ENCODE data around the gene STOML1. TPM values are rescaled to one million over a fixed set of nuclear protein-coding genes. Genes with fewer than 3 reads are reported as not detected.
A peak's percentile ranks its signal among the peaks of the same experiment; 100 is the strongest.

STOML1 gene
- total RNA-seq, 4 donors from 2014 or later = 0.75 to 14.6 (median 4.5) TPM

- Histone ChIP-seq H3K27me3 (no peaks in the 10 kb centered on the region), H3K4me1 (peaks cover 8 to 19% (median 10%) of the 10 kb centered on the region in 4 donors), H3K4me3 (no peak overlapping the region), H3K9me3 (no peaks in the 10 kb centered on the region), H3K36me3 (no peaks in the 10 kb centered on the region), H3K27ac (peak overlapping the region; percentile 82 to 95 (median 89))
- DNase-seq = no peak
- in situ Hi-C loops (cut with MboI; ENCODE audit: low pct_ligation_motif_present in 1 of 4, low pct_unique_long_range_greater_than_20kb in 1 of 4, low sequenced_read_pairs in 3 of 4) (loop anchor here in 1 of 4 donors (25.0 kb wide), 1 partner anchor 361 kb away; no protein-coding TSS in a partner anchor), intact Hi-C loops (cut with DNase I; ENCODE audit: low total_unique reads) (loop anchor here (2.0 kb wide), 1 partner anchor 13 kb away; no protein-coding TSS in a partner anchor)
- 72 to 73% methylated on average over 12 to 13 of the region's 13 CpGs for WGBS, 2 donors (ENCODE audit: low coverage in 1 of 2)
- TF ChIP-seq POLR2AphosphoS5 (IDR thresholded peaks at IDR 0.05) (no peak), EP300 (IDR thresholded peaks at IDR 0.05; ENCODE audit: low read depth) (no peak), POLR2A (IDR thresholded peaks at IDR 0.05) (no peak)
- TF ChIP-seq, protein P1, sequence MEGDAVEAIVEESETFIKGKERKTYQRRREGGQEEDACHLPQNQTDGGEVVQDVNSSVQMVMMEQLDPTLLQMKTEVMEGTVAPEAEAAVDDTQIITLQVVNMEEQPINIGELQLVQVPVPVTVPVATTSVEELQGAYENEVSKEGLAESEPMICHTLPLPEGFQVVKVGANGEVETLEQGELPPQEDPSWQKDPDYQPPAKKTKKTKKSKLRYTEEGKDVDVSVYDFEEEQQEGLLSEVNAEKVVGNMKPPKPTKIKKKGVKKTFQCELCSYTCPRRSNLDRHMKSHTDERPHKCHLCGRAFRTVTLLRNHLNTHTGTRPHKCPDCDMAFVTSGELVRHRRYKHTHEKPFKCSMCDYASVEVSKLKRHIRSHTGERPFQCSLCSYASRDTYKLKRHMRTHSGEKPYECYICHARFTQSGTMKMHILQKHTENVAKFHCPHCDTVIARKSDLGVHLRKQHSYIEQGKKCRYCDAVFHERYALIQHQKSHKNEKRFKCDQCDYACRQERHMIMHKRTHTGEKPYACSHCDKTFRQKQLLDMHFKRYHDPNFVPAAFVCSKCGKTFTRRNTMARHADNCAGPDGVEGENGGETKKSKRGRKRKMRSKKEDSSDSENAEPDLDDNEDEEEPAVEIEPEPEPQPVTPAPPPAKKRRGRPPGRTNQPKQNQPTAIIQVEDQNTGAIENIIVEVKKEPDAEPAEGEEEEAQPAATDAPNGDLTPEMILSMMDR (IDR thresholded peaks at IDR 0.05) = no peak
Measured at GRCh38 chr15:73951601-73952000, 40.5 kb downstream of the STOML1 start.

DNA sequence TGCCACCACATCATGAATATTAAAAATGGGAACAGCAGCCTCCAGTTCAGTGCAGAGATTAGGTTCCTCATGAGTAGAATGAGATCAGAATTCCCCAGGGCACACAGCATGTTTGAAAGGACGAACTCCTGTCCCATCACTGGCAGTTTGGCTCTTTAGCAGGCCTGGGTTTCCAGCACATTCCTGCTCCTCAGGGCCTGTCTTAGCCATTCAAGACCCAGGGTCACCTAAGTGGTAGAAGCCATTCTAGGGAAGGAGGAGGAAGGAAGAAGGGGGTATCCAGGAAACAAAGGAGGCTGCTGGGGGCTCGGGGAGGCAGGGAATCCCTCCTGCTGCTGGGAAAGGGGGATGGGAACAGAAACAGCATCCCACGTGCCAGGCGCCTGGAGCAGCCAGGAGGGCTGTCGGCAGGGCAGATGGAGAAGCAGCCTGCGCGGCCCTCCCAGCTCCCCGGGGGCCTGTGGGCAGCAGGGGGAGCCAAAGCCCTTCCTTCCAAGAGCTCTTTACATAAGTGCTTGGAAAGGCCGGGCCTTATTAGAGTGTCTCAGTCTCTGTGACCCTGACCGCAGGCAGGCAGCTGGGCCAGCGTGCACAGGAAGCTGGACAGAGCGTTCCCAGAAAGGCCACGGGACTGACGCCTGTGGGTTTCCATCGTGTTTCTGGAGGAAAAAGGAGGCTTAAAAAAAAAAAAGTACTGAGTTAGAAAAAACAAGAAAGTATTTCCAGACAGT is 41.1 kb downstream of the STOML1 start:
- intact Hi-C loops (cut with DNase I; ENCODE audit: low total_unique reads) (loop anchor here (2.0 kb wide), 1 partner anchor 14 kb away; no protein-coding TSS in a partner anchor), in situ Hi-C loops (cut with MboI; ENCODE audit: low pct_ligation_motif_present in 1 of 4, low pct_unique_long_range_greater_than_20kb in 1 of 4, low sequenced_read_pairs in 3 of 4) (loop anchor here in 1 of 4 donors (25.0 kb wide), 1 partner anchor 361 kb away; no protein-coding TSS in a partner anchor)
- Histone ChIP-seq H3K27me3 (no peaks in the 10 kb centered on the region), H3K4me3 (no peak overlapping the region), H3K9me3 (no peaks in the 10 kb centered on the region), H3K4me1 (peaks cover 8 to 19% (median 10%) of the 10 kb centered on the region in 4 donors), H3K36me3 (no peaks in the 10 kb centered on the region), H3K27ac (peak overlapping the region; percentile 82 to 95 (median 89))
- 24 to 31% methylated on average over 2 to 15 of the region's 15 CpGs for WGBS, 2 donors (ENCODE audit: low coverage in 1 of 2)
- DNase-seq = peak; percentile 85
- TF ChIP-seq POLR2AphosphoS5 (IDR thresholded peaks at IDR 0.05) (peak; percentile 53 to 61 (median 55)), POLR2A (IDR thresholded peaks at IDR 0.05) (no peak), EP300 (IDR thresholded peaks at IDR 0.05; ENCODE audit: low read depth) (no peak)
- TF ChIP-seq, protein P1 (IDR thresholded peaks at IDR 0.05) = peak; percentile 48 to 63 (median 59)

DNA sequence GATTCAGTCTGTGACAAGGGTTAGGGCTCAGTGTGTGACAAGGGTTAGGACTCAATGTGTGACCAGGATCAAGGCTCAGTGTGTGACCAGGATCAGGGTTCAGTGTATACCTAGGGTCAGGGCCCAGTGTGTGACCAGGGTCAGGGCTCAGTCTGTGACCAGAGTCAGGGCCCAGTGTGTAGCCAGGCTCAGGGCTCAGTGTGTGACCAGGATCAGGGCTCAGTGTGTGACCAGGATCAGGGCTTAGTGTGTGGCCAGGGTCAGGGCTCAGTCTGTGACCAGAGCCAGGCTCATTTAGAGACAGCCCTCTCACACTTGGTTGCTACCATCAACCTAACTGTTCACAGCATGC is 41.6 kb downstream of the STOML1 start:
- intact Hi-C loops (cut with DNase I; ENCODE audit: low total_unique reads) = loop anchor here (2.0 kb wide), 1 partner anchor 14 kb away; no protein-coding TSS in a partner anchor
- in situ Hi-C loops (cut with MboI; ENCODE audit: low pct_ligation_motif_present in 1 of 4, low pct_unique_long_range_greater_than_20kb in 1 of 4, low sequenced_read_pairs in 3 of 4) = loop anchor here in 1 of 4 donors (25.0 kb wide), 1 partner anchor 362 kb away; no protein-coding TSS in a partner anchor

DNA sequence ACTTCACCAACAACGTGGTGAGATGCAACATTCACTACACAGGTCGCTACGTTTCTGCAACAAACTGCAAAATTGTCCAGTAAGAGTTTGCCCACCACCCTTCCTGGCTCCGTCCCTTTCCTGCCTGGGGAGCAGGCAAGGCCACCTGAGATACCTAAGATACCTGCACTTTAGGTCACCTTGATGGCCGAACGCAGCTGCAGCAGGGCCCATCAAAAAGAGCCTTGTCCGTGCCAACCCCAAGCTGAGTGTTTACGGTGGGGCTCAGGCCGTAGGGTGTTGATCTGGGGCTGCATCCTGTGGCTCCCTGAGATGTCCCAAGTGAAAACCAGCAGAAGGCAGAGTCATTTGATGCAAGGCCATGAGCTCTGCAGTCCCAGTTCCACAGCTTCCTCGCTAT is 42.6 kb downstream of the STOML1 start:
- Histone ChIP-seq H3K4me3 (no peak overlapping the region), H3K27me3 (no peaks in the 10 kb centered on the region), H3K36me3 (no peaks in the 10 kb centered on the region), H3K9me3 (no peaks in the 10 kb centered on the region), H3K27ac (no peak overlapping the region), H3K4me1 (peaks cover 8 to 19% (median 10%) of the 10 kb centered on the region in 4 donors)
- no peak for TF ChIP-seq POLR2AphosphoS5 (IDR thresholded peaks at IDR 0.05)
- TF ChIP-seq, protein P1 (IDR thresholded peaks at IDR 0.05) = no peak
- TF ChIP-seq POLR2A (IDR thresholded peaks at IDR 0.05) = no peak
- no peak for TF ChIP-seq EP300 (IDR thresholded peaks at IDR 0.05; ENCODE audit: low read depth)
- intact Hi-C loops (cut with DNase I; ENCODE audit: low total_unique reads) = no loop called here
- no peak for DNase-seq
- in situ Hi-C loops (cut with MboI; ENCODE audit: low pct_ligation_motif_present in 1 of 4, low pct_unique_long_range_greater_than_20kb in 1 of 4, low sequenced_read_pairs in 3 of 4) = loop anchor here in 1 of 4 donors (25.0 kb wide), 1 partner anchor 363 kb away; no protein-coding TSS in a partner anchor
- WGBS, 2 donors (ENCODE audit: low coverage in 1 of 2) = 96 to 97% methylated on average over 5 to 10 of the region's 10 CpGs

More for the DNA sequence above, 41.6 kb downstream of the STOML1 start:
- Histone ChIP-seq H3K4me3 (no peak overlapping the region), H3K9me3 (no peaks in the 10 kb centered on the region), H3K4me1 (peaks cover 8 to 19% (median 10%) of the 10 kb centered on the region in 4 donors), H3K36me3 (no peaks in the 10 kb centered on the region), H3K27ac (peak overlapping the region; percentile 82 to 95 (median 89)), H3K27me3 (no peaks in the 10 kb centered on the region)
- no peak for DNase-seq
- TF ChIP-seq POLR2A (IDR thresholded peaks at IDR 0.05) (no peak), POLR2AphosphoS5 (IDR thresholded peaks at IDR 0.05) (no peak), EP300 (IDR thresholded peaks at IDR 0.05; ENCODE audit: low read depth) (no peak)
- TF ChIP-seq, protein P1 (IDR thresholded peaks at IDR 0.05) = no peak
